Activated T-cell treated with anti-CD3 and anti-CD28 coated beads, Interleukin-2, amount 50 U/mL, for 24 hours (primary cell): ENCODE results near the gene BAG2.

Experiments used
- DNase-seq: peaks from one replicate; pipeline ENCODE4 v3.0.0-alpha.2; 2020
- H3K27ac Mint-ChIP-seq: 2 replicates; pipeline ENCODE4 v1.8.0; 2020; ENCODE audit warnings: mild to moderate bottlenecking, mixed read lengths
- H3K27me3 Mint-ChIP-seq: 2 replicates; pipeline ENCODE4 v1.8.0; 2020; ENCODE audit warnings: mixed read lengths
- H3K36me3 Mint-ChIP-seq: 2 replicates; pipeline ENCODE4 v1.8.0; 2020; ENCODE audit warnings: low read depth, mixed read lengths
- H3K4me1 Mint-ChIP-seq: 2 replicates; pipeline ENCODE4 v1.8.0; 2020; ENCODE audit warnings: low read depth, mixed read lengths
- H3K4me3 Mint-ChIP-seq: 2 replicates; pipeline ENCODE4 v1.8.0; 2020; ENCODE audit warnings: mild to moderate bottlenecking, moderate library complexity, mixed read lengths
- H3K9me3 Mint-ChIP-seq: 2 replicates; pipeline ENCODE4 v1.8.0; 2020; ENCODE audit warnings: mixed read lengths

Gene BAG2

GRCh38 chr6:57221936-57222742 lies 50.0 kb downstream of the BAG2 start, which contains the start of gene RAB23:
Gene RAB23, minus strand, starts transcription at chr6:57222307. Its CDS starts 11,927 bp downstream, at chr6:57210380.
- peaks cover 22% of the 10 kb centered on the region for H3K4me1 Mint-ChIP-seq
- H3K4me3 Mint-ChIP-seq, result peak within 1 kb of the TSS; percentile 95
- H3K36me3 Mint-ChIP-seq, result peaks cover 8% of the 10 kb centered on the region
- DNase-seq, result peak; percentile 94
- peaks cover 26% of the 10 kb centered on the region for H3K27me3 Mint-ChIP-seq
- no peaks in the 10 kb centered on the region for H3K9me3 Mint-ChIP-seq
- H3K27ac Mint-ChIP-seq, result peak within 1 kb of the TSS; percentile 96

GRCh38 chr6:57222743-57223077 lies 50.6 kb downstream of the BAG2 start:
- Mint-ChIP-seq H3K27ac (no peak overlapping the region), H3K4me1 (peaks cover 22% of the 10 kb centered on the region), H3K27me3 (peaks cover 26% of the 10 kb centered on the region), H3K36me3 (peaks cover 8% of the 10 kb centered on the region), H3K4me3 (peak overlapping the region; percentile 95), H3K9me3 (no peaks in the 10 kb centered on the region)
- DNase-seq, result no peak

GRCh38 chr6:57224769-57225515 lies 52.8 kb downstream of the BAG2 start:
- peaks cover 18% of the 10 kb centered on the region for H3K4me1 Mint-ChIP-seq
- H3K27me3 Mint-ChIP-seq, result peaks cover 26% of the 10 kb centered on the region
- H3K4me3 Mint-ChIP-seq, result no peak overlapping the region
- peaks cover 8% of the 10 kb centered on the region for H3K36me3 Mint-ChIP-seq
- H3K9me3 Mint-ChIP-seq, result no peaks in the 10 kb centered on the region
- DNase-seq, result no peak
- no peak overlapping the region for H3K27ac Mint-ChIP-seq

GRCh38 chr6:57226221-57226620 lies 54.1 kb downstream of the BAG2 start:
- Mint-ChIP-seq H3K36me3 (peaks cover 7% of the 10 kb centered on the region), H3K4me1 (peaks cover 9% of the 10 kb centered on the region), H3K27ac (no peak overlapping the region), H3K4me3 (no peak overlapping the region), H3K9me3 (no peaks in the 10 kb centered on the region), H3K27me3 (peaks cover 22% of the 10 kb centered on the region)
- no peak for DNase-seq
